GM18909 (cell line): Measurements from ENCODE around the gene MAST2.

Experiments
- ATAC-seq: cut with Tn5 transposase; IDR thresholded peaks from one replicate; pipeline ENCODE4 v1.9.1; 2021; ENCODE audit warnings: mild to moderate bottlenecking; ENCODE audit not compliant: unreplicated experiment, poor library complexity

The MAST2 gene

GRCh38 chr1:45971922-45972531, 168.6 kb downstream of the MAST2 start:
- no peak for ATAC-seq

DNA sequence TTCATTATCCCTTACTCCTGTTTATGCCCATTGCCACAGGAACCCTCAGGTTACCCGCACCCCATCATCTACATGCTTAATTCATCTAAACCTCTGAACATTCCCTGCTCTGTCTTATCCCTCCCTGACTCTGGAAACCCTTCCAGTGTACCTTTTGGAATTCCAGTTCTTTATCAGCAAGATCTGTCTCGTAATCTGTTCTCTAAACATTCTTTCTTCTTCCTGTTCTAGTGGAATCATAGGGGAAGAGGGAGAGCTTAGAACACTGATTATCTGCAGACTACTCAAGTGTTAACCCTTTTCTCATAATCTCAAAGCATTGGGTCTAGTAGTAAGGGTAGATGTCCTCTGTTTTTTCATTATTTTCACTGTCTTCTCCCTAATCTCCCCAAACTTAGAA, 169.2 kb downstream of the MAST2 start:
- ATAC-seq: no peak

GRCh38 chr1:45973121-45973520, 169.7 kb downstream of the MAST2 start:
- ATAC-seq: no peak

DNA sequence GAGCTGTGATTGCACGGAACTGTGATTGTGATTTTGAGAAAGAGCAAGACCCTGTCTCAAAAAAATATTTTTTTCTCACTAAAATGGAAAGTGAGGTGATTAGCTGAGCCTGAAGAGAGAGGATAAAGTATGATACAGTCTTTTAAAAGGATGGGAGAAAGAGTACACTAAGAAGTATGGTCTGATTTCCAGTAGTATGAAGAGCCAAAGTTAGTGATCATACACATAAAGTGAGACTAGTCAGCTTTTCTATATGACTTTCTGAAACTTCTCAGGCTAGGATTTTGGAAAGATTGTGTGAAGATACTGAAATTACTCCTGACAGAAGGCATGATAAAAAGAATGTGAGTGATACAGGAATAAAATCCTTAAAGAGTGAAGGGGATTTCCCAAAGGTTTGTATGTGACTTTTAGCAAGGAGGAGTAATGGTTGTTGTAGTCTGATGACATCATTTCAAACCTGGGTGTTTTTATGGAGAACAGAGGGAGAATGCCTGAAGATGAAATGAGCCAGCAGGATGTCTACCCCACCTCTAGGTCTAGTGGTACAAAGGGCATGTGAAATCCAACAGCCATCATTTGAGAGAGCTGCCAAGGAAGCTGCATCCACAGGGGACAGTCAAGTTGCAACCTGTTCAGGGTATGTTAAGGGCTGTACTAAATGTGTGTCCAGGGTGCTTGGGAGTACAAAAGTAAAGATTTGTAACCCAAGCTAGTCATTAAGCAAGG, 171.3 kb downstream of the MAST2 start:
- ATAC-seq: no peak

GRCh38 chr1:45976623-45977022, 173.2 kb downstream of the MAST2 start:
- no peak for ATAC-seq

- no peak for ATAC-seq
Observed at GRCh38 chr1:45979074-45979777, 175.8 kb downstream of the MAST2 start.

GRCh38 chr1:45979778-45980176, 176.4 kb downstream of the MAST2 start:
- ATAC-seq: no peak

DNA sequence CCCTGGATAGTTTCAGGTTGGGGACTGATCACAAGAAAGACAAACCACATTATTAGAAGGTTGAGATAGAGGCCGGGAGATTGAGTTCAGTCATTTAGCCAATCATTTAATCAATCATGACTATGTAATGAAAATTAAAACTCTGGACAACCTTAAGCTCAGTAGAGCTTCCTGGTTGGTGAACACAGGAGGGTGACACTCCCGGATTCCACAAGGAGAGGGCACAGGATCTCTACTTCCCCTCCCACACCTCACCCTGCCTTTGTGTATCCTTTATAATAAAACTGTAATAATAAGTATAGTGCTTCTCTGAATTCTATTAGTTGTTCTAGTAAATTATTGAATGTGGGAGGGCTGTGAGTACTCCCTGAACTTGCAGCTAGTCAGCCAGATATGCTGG, 178.9 kb downstream of the MAST2 start:
- ATAC-seq: no peak

GRCh38 chr1:45983967-45984366, 180.6 kb downstream of the MAST2 start:
- ATAC-seq: no peak

DNA sequence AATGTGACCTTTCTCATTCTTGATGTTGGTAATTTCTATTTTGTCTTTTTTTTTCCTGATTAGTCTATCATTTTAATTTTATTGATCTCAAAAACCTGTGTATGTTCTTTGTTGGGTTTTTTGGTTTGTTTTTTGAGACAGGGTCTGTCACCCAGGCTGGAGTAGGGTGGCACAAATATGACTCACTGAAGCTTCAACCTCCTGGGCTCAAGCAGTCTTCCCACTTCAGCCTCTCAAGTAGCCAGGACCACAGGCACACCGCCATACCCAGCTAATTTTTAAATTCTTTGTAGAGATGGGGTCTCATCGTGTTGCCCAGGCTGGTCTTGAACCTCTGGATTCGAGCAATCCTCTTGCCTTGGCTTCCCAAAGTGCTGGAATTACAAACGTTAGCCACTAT, 183.8 kb downstream of the MAST2 start:
- no peak for ATAC-seq

GRCh38 chr1:45989249-45989648, 185.8 kb downstream of the MAST2 start:
- ATAC-seq: no peak

GRCh38 chr1:45994423-45994822, 191.0 kb downstream of the MAST2 start:
- ATAC-seq: no peak

GRCh38 chr1:45995298-45995697, 191.9 kb downstream of the MAST2 start:
- no peak for ATAC-seq

DNA sequence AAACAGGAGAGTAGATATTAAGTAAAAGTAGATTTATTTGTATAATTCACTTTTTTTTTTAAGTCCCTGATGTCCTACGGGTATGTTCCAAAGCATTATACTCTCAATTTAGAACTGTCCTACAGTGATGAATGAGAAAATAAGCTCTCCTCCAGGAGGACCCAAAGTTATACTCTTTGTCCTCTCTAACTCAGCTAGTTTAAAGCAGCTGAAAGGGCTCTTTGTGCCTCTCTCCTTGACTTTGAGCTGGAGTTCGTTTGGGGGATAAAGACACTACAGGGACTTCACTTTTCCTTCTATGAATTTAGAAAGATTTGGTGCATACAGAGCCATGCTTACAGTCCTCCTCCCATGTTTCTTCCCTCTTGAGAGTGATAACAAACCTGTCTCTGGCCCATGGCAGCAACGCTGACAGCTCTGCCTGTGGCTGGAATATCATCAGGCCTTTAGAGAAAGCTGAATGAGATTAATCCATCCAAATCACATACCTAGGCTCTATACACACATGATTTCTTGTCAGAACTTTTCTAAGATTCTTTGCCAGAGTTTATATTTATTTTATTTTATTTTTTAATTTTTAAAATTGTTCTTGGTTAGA, 194.7 kb downstream of the MAST2 start:
- no peak for ATAC-seq

DNA sequence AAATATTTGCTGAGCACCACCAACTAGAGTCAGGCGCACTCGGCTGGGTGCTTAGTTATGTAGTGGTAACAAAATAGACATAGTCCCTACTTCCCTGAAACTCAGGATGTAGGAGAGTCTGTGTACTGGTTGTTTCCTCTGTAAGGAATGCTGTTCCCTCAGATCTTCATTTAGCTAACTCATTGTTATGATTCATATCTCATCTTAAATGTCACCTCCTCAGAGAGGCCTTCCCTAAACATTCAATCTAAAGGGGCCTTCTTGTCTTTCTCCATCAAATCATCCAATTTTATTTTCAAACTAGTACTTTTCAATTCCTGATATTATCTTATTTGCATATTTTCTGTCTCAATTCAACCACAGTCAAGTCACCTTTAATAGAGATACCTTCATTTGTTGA, 196.1 kb downstream of the MAST2 start:
- no peak for ATAC-seq

DNA sequence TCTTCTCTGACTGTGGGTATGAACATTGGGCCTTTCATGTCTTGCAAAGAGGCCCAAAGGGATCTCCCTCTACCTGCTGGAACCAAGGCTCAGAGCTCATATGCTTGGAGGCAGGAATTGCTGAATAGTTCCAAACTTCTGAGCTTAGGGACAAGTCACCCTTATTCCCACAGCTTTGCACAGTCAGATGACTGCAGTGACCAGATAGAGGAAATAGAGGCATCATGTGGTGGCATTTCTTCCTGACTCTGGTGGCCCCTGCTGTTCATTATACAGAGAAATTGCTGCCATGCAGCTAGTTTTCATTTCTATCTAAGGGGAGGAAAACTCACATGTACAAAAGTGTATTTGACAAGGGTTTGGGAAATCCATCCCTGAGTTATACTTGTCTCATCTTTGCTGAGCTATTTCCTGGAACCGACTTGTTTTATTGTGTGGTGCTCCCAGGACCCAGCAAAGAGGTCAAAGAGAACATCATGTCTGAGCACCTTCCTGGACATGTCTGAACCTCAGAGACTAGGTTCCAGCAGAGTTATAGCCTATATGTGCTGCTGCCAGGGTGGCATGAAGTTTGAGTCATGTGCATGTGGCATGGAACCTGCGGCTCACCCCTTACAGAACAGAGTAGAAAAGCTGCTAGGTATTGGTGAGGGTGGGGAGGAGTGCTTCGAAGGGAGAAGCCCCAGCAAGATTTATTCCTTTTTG, 197.8 kb downstream of the MAST2 start:
- no peak for ATAC-seq

DNA sequence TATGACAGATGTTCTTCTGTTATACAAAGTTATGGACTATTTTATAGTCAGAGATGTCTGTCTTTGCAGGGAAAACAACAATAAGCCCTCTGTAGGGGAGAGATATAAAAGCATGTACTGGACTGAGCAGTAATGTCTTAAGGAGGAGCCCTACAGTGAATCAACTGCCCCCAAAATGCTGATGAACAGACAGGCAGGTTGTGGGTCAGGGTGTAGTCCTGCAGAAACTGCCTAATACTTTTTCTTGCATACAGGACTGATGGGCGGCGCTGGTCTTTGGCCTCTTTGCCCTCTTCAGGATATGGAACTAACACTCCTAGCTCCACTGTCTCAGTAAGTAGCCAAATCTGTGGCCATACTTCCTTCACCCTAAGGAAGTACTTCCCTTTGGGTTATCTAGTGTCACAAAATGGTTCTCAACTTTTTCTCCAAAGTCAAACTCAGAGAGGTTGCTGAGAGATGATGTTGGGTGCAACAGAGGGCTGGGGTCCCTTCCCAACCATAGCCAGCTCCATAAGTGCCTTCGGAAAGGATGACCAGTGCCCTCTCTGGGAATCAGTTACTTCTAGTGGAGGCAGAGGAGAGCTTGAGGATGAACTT, 199.2 kb downstream of the MAST2 start:
- no peak for ATAC-seq

- no peak for ATAC-seq
Observed at GRCh38 chr1:46003315-46003714, 199.9 kb downstream of the MAST2 start.

DNA sequence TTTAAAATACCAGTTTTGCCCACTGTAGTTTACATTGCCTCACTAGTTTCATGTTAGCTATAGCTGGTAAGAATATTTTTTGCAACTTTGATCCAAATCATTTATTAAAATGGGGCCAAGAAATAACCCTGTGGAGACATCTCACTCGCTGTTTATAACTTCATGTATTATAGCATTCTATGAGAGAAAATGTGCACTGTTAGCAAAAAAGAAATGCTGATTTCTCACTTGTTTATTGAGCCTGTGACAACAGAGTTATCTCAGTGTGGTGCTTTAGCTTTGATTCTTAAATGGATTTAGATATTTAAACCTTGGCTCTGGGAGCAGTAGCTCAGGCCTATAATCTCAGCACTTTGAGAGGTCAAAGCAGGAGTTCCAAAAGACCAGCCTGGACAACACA, 201.1 kb downstream of the MAST2 start:
- no peak for ATAC-seq

GRCh38 chr1:46005594-46005993, 202.2 kb downstream of the MAST2 start:
- no peak for ATAC-seq
